ENCODE data around the gene LRP11.
"Not testable (repeated sequence)": the region's sequence is repeated elsewhere in the genome, so short reads cannot be mapped to it uniquely, and the experiment has no call there.

The LRP11 gene, protein sequence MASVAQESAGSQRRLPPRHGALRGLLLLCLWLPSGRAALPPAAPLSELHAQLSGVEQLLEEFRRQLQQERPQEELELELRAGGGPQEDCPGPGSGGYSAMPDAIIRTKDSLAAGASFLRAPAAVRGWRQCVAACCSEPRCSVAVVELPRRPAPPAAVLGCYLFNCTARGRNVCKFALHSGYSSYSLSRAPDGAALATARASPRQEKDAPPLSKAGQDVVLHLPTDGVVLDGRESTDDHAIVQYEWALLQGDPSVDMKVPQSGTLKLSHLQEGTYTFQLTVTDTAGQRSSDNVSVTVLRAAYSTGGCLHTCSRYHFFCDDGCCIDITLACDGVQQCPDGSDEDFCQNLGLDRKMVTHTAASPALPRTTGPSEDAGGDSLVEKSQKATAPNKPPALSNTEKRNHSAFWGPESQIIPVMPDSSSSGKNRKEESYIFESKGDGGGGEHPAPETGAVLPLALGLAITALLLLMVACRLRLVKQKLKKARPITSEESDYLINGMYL

DNA sequence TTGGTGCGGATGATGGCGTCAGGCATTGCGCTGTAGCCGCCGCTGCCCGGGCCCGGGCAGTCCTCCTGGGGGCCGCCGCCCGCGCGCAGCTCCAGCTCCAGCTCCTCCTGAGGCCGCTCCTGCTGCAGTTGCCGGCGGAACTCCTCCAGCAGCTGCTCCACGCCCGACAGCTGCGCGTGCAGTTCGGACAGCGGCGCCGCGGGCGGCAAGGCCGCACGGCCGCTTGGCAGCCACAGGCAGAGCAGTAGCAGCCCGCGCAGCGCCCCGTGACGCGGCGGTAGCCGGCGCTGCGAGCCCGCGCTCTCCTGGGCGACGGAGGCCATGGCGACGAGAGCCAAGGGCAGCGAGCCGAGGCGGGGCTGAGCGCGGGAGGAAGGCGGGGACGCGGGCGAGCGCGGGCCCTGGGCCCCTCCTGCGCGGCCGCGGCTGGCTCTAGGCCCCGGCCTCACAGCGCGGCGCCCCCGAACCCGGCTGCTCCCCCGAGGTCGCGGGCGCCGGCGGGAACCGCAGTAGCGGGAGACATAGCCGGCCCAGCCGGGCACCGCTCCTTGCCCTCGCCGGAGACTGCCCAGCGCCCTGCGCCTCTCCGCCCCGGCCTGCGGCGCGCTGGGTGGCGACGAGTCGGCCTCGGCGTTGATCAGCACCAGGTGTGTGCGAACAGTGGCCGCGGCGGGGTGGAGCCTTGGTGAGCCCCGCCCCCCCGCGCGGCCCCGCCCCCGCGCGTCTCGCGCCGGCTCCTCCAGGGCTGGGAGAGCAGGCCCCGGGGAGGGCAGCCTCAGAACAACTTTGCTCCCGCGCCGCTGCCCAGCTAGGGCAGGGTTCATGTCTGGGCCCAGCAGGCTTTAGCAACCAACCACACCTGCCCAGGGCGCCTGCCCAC, at the start of gene LRP11:
TSS of gene LRP11 (minus strand) at position 662 of the 880 bp plus-strand sequence. CDS start at position 323, 339 bp downstream.
- peak; percentile 96 for DNase-seq

DNA sequence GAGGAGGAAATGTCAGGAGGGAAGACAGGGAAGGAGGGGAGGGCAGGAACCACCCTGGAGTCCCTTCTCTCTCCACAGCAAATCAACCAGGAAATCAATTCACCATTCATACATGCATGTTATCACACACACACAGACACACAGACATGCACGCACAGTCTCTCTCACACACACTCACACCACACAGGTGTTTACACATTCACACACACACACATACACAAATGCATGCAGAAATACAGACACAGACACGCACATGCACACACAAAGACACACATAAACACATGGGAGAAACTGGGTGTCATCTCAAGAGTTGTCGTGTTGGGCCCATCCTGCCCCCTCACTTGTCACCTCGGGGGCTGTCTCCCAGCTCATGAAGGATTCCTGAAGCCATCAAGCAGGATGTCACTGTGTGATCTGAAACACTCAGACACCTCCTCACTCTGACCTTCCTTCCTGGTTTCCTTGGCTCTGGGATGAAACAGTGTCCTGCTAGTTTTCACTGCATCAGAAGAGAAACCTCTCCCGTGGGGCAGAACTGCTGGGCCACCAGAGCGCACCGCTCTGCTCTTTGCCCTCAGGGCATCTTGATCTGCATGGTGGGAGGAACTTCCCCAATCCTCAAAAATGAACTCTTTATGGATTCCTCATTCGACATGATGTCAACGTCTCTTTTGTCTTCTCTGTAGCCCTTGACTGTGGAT, 49.5 kb upstream of the LRP11 start:
- no peak for DNase-seq

DNA sequence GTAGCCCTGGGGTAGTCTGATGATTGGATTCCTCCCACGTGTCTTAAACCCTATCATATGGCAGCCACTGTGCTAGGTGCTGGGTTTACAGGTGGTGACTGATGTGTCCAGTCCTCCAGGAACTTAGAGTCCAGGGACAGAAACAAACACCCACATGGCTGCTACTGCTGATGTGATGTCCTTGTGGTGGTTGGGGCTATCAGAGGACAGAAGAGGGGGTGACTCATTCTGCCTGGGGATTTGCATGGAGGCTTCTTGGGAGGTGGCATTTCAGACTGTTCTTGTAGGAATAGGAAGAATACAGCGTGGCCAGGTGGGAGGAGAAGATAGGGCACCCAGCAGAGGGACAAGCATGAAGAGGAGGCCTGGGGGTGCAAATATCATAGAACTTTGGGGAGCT, 48.9 kb upstream of the LRP11 start:
- DNase-seq: no peak

DNA sequence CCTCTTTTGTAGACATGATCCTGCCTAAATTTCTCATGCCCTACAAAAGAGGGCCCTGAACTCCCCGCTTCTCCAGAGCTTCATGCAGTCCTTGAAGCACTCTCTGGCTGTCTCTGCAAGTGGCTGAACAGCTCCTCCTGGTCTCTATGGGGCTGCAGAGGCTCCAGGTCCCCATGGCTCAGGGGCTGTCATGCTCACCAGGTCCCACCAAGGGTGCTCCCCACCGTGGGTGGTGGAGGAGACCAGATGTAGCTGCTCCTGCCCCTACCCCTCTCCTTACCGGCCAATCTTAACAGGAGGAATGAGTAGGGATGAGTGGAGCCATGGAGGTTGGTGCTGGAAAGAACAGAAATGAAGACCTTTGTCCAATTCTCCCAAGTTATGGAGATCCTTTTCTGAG, 48.5 kb upstream of the LRP11 start:
- DNase-seq: not testable (repeated sequence)

DNA sequence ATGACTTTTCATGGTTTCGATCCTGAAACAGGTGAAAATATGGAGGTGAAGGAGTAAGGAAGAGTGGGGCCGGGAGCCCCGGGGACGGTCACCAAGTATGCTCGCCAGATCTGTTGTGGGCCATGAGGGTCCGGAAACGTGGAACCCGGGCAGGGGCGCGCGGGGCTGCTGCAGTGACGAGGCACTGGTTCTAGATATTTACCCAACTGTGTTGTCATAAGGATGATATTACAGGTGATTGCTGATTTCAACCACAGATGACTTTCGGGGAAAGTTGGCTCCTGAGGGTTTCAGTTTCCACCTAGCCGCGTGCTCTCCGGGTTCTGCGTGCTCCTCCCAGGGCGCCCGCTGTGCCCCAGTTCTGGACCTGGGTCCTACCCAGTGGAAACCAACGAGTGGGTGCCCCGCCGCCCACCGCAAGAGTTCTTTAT, 46.6 kb upstream of the LRP11 start:
- DNase-seq: peak; percentile 18

DNA sequence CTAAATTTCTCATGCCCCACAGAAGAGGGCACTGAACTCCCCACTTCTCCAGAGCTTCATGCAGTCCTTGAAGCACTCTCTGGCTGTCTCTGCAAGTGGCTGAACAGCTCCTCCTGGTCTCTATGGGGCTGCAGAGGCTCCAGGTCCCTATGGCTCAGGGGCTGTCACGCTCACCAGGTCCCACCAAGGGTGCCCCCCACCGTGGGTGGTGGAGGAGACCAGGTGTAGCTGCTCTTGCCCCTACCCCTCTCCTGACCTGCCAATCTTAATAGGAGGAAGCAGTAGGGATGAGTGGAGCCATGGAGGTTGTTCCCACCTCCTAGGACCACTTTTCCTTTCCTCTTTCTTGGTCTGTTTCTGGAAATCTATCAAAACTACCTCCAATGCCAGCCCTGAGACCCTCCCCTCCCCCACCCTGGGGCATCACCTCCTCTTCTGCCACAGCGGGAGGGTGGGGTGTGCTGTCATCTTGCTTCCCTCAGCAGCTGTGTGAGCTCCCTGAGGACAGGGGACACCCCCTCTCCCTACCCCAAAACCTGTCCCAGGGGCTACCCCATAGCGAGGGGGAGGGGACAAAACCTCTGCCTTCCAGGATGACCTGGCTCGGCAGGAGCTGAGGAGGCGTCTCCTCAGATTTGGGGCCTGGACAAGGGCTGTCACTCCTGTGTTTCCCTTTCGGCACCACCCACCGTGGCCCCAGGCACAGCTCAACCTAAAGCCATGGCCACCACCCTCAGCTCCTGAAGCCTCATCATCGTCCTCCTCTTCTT, 45.7 kb upstream of the LRP11 start:
- DNase-seq: peak; percentile 35

DNA sequence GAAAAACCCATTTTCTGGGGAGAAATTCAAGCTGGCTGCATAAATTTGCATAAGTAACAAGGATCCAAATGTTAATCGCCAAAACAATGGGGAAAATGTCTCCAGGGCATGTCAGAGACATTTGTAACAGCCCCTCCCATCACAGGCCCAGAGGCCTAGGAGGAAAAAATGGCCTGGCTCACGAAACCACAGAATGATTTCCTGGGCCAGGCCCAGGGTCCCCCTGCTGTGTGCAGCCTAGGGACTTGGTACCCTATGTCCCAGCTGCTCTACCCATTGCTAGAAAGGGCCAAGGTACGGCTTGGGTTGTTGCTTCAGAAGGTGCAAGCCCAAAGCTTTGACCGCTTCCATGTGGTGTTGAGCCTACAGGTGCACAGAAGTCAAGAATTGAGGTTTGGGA, 44.3 kb upstream of the LRP11 start:
- peak; percentile 20 for DNase-seq

DNA sequence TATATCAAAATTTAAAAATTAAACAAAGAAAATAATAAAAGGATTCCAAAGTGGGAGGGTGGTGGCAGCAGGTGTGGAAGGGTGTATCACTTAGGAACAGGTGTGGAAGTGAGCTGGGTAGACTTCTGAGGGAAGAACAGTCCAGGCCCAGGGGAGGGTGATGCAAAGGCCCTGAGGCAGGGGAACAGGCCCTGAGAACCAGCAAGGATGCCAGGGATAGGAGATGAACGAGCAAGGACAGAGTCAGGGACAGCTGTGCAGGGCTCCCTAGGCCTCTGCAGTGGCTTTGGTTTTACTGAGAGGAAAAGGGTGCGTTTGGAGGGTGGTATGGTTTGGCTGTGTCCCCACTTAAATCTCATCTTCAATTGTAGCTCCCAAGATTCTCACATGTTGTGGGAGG, 43.2 kb upstream of the LRP11 start:
- DNase-seq: no peak

DNA sequence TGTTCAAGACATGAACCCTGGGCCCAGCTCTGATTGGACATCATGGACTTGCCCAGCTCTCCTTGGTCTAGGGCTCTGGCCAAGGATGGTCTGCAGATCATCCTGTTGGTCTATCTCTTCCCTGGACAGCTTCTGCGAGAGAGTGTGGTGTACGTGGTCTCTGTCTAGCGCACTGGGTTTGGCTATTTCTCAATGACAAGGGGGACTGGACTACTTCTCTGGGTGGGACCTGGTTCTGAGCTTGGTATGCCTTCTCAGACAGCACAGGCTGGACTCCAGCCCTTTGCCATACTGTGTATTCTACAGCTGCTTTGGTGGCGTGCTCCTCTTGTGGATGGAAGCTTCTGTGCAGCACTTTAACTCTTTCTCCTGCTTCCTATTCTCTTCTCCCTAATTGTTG, 42.2 kb upstream of the LRP11 start:
- DNase-seq: no peak

DNA sequence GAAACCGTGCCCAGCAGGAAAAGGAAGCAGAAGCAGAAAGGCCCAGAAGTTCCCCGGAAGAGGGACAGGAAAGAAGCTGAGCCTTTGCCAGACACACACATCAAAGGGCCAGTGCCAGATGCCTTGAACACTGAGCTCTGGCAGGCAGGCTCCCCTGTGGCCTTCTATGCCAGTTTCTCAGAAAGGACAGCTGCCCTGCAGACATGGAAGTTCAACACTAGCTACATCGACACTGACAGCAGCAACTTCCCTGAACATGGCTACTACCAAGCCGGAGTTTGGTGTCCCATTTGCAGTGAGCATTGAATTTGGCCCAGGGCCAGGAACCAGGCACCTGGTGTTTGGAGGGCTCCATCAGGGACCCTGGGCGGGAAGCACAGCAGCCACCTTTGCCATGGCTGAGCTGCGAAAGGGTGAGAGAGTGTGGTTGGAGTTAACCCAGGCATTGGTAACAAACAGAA, 41.8 kb upstream of the LRP11 start:
- DNase-seq: no peak

DNA sequence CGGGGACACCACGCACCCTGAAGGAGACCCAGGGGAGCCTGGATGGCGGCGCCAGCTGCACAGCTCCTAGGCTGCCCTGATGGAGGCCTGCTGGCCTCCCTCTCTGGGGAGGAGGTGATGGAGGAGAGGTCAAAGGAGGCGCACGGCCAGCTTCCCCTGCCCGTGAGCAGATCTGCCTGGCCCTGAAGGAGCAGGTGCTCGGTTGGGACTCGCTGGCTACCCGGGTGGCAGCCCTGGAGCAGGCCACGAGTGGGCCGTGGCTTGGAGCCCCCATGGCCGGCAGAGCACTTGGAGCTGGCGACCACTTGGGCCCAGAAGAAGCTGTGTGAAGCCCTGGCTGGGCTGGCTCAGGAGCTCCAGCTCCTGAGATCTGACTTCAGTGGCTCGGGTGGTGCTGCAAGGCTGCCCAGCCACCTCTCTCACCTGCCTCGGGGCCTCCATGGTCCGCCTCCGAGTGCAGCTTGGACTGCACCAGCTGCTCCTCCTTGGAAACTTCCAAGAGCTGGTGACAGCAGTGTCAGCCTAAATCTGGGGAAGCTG, 41.3 kb upstream of the LRP11 start:
- DNase-seq: no peak

DNA sequence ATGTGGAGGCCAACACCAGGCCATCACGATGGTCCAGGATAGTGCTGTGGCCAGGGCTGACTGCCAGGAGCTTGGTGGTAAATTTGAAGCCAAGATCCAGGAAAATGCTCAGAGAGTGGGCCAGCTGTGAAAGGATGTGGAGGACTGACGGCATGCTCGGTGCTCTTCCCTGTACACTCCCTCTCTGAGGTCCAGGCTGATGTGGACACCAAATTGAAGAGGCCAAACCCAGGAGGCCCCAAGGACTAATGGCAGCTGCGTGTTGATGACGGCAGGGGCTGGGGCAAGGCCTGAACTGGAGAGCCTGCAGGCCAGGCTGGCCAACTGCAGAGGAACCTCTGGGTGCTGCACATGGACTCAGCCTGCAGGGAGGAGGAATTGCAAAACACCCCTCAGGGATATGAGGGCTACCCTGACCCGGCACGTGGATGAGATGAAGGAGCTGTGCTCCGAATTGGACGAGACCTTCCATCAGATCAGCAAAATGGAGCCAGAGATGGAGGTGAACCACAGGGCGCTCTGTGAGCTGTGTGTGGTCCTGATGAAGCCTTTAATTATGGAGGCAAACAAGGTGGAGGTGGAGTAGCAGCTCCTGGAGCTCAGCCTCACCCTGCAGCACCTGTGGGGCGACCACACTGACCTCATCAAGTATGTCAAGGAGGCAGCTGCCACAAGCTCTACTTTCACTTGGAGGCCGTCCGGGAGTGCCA, 40.7 kb upstream of the LRP11 start:
- no peak for DNase-seq

DNA sequence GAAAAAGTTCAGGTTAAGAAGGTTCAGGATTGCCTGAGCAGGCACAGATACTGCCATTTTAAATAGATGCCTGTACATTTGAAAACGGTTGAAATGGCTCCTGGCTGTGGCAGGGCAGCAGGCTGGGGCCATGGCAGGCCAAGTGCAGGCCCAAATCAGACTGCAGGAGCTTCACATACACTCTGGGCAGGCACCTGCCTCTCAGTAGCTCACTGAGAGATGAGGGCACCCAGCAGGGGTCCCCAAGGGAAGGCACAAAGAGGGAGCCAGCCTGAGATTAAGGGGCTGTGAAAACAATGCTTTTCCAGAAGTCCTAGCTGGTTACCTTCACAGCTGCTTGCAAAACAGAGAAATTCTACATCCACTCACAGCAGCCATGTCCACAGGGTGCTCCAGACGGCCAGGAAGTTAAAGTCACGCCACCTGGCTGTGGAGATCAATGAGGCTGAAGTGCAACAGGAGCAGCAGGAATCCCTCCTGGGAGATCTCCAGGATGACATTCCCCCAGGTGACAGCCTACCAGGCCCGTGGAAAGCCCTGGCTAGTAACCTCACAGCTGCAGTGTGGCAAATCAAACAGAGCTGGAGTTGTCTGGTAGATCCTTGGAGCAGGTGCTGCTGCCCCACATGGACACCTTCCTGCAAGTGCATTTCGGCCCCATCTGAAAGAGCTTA, 39.9 kb upstream of the LRP11 start:
- peak; percentile 50 for DNase-seq

DNA sequence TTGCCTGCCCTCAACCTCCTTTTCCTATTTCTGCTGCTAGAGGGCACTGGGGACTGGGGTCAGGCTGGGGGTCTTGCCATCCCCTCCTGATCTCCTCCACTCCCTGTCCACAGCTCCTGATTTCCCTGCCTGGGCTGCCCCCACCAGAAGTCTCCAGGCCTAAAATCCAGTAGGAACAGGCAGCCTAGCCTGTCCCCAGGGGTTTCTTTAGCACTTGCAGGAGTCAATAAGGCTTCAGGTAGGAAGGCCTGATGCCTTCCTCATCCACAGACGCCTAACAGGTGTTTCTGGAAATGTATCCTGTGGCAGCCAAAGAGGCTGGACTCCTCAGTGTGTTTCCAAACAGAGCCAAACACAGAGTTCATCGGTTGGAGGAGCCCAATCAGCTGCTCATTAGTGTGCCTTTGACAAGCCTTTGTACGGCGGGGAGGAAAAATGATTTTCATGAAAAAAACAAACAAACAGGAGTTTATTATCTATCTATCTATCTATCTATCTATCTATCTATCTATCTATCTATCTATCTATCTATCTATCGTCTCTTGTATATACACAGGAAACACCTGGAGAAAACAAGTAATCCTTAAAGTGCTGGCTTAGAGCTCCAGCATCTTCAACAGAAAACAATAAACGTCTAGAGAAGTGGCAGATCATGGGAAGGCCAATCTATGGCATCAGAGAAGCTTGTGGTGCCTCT, 37.4 kb upstream of the LRP11 start:
- no peak for DNase-seq

DNA sequence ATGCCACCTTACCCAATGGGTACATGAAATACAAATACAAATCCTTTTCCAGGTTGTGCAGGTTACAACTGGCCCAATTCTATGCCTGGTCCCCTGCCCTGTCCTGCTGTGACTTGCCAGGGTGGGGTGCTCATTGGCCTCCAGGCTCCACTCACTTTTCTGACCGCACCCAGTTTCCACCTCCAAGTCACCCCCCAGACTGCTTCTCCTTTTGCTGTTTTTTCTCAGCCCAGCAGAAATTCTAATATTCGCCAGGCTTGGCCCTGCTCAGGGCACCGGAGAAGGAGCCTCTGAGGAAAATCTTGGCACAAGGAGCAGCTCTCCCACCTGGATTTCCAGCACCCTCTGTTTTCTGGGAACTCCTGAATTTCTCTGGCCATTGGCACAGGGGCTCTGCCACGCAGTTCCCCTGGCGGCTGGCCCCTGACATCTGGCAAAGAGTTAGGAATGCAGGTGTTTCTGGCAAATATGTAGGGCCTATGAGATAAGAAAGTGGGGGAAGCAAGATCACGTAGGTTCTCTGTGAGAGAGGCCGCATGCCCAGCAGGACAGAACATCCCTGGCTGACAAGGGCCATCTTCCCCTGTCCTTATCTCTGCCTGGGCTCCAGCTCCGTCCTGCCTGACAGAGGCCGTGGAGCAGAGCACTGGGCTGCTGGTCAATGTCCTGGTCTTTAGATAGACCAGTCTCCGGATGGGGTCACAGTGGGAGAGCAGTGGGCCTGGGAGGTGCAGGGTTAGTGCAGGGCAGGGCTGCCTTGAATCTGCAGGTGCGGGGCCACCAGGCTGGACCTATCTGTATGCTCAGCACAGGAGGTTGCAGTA, 36.7 kb upstream of the LRP11 start:
- DNase-seq: no peak

DNA sequence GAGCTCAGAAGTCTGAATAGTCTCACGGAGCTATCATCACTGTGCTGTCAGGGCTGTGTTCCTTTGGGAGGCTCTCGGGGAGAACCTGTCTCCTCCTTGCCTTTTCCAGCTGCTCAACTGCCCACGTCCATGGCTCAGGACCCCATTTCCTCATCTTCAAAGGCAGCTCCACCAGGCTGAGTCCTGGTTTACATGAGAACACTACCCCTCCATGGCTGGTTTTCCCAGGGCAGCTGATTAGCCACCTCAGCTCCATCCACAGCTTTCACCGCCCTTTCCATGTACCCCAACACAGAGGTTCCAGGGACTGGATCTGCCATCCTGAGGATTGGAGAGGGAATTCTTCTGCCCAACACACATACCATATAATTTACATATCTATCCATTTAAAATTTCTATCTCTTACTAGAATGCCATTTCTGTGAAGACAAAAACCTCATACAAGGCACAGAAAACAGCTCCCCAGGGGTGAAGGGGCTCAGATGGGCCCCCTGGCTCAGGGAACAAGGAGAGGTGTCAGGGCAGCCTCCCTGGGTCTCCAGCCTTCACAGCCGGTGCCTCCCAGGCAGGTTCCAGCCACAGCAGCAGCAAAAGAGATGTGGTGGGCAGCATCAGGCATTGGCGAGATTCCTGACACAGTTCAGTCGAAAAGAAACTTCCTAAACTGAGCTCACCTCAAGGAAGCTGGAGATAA, 35.9 kb upstream of the LRP11 start:
- DNase-seq: no peak

DNA sequence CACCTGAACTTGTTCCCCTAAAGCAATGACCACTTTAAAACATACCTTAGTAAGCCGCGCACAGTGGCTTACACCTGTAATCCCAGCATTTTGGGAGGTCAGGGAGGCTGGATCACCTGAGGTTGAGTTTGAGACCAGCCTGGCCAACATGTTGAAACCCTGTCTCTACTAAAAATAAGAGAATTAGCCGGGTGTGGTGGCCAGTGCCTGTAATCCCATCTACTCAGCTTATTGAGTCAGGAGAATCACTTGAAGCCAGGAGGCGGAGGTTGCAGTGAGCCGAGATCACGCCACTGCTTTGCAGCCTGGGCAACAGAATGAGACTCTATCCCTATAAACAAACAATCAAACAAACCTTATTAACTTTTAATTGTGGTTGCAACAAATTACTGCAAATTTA, 35.3 kb upstream of the LRP11 start:
- DNase-seq: no peak

DNA sequence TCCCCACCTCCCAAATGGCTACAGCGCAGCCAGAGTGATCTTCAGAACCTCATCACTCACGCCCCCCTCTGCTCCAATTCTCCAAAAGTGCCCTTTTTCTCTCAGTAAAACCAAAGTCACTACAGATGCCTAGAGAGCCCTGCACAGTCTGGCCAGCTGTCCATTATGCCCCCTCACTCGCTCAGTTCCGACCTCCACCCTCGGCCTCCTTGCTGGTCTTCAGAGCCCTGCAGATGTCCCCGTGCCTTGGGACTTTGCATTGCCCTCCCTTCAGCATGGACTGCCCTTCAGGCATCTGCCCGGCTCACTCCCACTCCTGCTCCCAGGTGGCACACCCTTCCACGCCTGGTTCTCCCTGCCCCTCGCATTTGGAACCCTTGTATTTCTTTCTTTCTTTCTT, 34.8 kb upstream of the LRP11 start:
- no peak for DNase-seq
